C4-2B (cell line): ENCODE data around the gene ZBED4.
"Not testable (repeated sequence)": the region's sequence is repeated elsewhere in the genome, so short reads cannot be mapped to it uniquely, and the experiment has no call there.

Experiments used
- H3K27ac ChIP-seq: fragments of 450-650 bp; 2 replicates; pipeline ENCODE4 v1.5.1; 2017
- ZFX ChIP-seq: fragments of 450-650 bp; IDR thresholded peaks from 2 replicates; pipeline ENCODE4 v1.6.1; 2017
- TF ChIP-seq, protein P1 (sequence below): fragments of 450-650 bp; conservative IDR thresholded peaks from 2 replicates; pipeline ENCODE4 v1.5.1; 2017; ENCODE audit warnings: mild to moderate bottlenecking

ZBED4 gene

DNA sequence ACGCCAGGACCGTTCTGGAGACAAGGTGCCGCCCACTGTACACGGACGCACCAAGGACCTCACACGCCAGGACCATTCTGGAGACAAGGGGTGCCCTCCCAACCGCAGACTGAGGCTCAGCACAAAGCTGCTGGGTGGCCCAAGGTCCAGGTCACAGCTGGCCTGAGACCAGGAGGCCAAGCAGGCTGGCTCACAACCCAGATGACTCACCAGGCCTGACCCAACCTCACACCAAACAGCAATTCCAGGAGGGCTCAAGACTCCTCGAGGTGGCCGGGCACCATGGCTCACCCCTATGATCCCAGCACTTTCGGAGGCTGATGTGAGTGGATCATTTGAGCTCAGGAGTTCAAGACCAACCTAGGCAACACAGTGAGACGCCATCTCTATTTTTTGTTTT, 40.8 kb upstream of the ZBED4 start:
- H3K27ac ChIP-seq = no peak overlapping the region
- TF ChIP-seq ZFX = no peak
- TF ChIP-seq, protein P1, sequence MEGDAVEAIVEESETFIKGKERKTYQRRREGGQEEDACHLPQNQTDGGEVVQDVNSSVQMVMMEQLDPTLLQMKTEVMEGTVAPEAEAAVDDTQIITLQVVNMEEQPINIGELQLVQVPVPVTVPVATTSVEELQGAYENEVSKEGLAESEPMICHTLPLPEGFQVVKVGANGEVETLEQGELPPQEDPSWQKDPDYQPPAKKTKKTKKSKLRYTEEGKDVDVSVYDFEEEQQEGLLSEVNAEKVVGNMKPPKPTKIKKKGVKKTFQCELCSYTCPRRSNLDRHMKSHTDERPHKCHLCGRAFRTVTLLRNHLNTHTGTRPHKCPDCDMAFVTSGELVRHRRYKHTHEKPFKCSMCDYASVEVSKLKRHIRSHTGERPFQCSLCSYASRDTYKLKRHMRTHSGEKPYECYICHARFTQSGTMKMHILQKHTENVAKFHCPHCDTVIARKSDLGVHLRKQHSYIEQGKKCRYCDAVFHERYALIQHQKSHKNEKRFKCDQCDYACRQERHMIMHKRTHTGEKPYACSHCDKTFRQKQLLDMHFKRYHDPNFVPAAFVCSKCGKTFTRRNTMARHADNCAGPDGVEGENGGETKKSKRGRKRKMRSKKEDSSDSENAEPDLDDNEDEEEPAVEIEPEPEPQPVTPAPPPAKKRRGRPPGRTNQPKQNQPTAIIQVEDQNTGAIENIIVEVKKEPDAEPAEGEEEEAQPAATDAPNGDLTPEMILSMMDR = no peak

DNA sequence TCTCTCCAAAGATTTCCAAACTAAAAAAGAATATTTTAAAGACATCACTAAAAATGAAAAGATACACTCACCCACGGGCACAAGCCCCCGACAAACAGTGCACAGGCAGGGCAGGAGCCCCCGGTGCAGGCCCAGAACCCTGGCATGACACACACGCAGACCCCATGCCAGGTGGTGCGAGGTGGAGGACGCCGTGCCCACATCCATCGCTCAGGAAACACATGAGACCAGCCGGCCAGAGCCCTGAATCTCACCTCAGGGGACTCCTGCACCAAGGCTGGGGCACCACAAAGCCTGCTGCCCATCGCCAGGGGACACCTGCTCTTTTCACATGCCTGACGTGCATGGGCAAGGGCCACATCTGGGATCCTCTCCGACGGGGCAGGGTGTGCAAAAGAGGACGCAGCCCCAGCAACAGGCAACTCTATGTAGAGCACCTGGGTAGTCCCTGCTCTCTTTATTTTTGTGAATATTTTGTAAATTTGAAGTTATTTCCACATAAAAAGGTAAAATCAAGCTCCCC, 39.4 kb upstream of the ZBED4 start:
- TF ChIP-seq ZFX = no peak
- TF ChIP-seq, protein P1 = no peak
- H3K27ac ChIP-seq = no peak overlapping the region

DNA sequence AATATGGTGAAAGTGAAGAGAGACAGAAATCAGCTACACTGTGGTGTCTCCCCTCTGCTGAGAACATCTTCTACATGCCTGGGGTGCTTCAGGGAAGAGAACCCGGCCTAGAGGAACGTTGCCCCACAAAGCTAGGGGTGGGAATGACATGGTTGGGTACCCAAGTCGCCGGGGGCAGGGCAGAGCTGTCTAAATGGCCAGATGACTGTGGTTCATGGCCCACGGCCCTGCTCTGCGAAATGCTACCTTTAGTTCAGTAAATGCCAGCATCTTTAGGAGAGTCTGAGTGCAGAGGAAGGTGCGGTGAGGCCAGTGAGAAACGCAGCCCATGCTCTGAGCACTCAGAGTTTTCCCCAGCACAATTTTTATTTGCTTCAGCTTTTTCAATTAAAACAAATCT, 38.8 kb upstream of the ZBED4 start:
- TF ChIP-seq, protein P1 = no peak
- TF ChIP-seq ZFX = no peak
- no peak overlapping the region for H3K27ac ChIP-seq

DNA sequence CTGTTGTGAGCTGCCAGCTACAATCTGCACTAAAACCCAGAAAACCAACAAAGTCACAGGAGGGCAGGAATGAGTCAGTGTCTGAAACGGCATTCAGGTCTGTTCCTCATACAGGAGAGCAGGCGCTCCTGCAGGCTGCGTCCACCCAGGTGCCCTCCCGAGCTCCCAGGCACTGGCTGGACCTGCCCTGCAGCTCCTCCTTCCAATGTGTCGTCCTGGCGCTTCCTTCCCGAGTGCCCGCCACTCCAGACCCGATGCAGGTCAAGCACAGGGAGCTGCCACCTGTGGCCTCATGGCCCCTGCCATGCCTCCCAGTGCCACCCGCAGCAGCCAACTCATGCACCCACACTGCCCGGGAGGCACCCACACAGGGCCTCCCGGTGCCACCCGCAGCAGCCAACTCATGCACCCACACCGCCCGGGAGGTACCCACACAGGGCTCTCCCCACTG, 38.0 kb upstream of the ZBED4 start:
- TF ChIP-seq, protein P1 = no peak
- no peak for TF ChIP-seq ZFX
- no peak overlapping the region for H3K27ac ChIP-seq

DNA sequence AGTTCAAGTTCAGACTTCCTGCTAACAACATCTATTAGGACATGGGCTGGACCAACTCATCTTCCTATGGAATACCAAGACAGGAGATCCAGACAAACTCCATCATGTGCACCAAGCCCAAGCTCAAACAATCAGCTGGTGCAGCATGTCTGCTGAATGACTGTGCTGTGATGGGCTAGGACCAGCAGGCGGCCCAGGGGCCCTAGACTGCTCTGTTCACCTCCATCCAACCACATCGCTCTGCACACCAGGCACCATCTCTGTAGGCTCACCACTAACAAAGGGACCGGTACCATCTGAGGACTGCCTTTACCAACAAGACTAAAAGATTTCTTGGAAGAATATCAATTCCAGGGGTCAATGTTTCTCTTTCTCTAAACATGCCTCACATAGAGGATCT, 36.3 kb upstream of the ZBED4 start:
- TF ChIP-seq, protein P1 = no peak
- no peak for TF ChIP-seq ZFX
- H3K27ac ChIP-seq = no peak overlapping the region

DNA sequence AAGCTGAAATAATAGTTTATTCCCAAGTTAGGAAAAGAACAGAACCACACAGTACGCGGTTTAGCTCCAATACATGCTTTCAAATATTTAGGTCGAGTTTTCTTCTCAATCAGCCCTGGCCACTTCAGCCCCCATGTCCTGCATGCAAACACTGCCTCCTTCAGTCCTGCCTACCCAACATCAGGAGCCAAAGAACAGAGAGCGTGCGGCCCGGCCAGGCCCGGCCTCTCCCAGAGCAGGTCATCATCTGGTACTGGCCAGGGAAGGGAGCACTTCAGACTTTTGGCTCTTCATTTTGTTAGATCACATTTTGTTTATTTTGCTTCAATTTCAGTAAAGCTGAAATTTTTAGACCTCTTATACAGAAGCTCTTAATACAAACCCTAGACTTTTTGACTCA, 32.7 kb upstream of the ZBED4 start:
- no peak overlapping the region for H3K27ac ChIP-seq
- TF ChIP-seq, protein P1 = no peak
- no peak for TF ChIP-seq ZFX

DNA sequence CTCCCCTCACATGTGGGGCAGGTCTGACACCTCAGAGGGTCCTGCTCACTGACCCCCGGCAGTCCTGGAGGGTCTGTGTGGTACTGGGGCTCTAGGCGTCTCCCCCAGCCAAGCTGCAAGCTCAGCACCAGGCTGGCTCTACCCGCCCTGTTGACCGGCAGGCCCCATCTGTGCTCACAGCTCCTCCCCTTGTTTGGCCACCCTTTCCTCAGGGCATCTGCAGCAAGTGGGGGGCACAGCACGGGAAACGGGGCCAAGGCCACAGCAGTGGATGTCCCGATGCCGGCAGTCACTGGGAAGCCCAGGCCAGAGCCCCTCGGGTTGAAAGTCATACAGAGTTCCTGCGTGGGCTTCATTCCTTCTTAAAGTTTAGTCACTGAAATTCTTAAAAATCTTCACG, 31.9 kb upstream of the ZBED4 start:
- H3K27ac ChIP-seq = not testable (repeated sequence)

DNA sequence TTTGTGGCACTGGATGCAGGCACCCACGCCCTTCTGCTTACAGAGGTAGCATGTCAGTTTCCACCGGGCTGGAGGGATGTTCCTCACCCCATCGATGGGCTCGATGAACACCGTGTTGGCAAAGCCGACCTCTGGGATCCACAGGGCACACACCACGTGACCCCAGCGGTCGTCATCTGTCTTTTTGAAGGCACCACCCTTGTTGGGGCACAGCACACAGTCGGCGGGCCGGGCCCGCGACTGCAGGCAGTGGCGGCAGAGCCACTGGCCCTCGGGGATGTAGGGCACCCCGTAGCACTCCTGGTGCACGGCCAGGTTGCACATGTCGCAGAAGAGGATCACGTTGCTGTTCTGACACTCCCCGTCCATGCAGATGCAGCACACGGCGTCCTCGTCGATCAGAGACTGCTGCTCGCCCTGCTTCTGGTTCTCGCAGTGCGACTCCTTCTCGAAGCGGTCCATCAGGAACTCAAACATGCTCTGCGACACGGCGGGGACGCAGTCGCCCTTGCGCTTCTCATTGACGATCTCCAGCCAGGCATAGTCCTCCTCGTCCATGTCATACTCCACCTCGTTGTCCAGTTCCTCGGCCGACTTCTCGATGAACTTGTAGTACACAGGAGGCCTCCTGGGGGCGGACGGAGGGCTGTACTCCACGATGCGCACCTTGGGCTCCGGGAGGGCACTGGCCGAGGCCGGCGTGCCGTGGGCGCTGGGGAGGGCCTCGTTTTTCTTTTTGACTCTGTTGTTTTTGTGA, 30.2 kb upstream of the ZBED4 start:
- TF ChIP-seq, protein P1 = no peak
- no peak for TF ChIP-seq ZFX
- no peak overlapping the region for H3K27ac ChIP-seq
